Measurements from ENCODE around the gene IMPDH2.

The IMPDH2 gene

GRCh38 chr3:49005303-49005680, 23.9 kb downstream of the IMPDH2 start:
- no peak for DNase-seq

- DNase-seq: no peak
These were observed 24.6 kb downstream of the IMPDH2 start for GRCh38 chr3:49004352-49005302.

- DNase-seq: no peak
These were observed 28.0 kb downstream of the IMPDH2 start for GRCh38 chr3:49001155-49001554.

GRCh38 chr3:48999085-48999858, 29.9 kb downstream of the IMPDH2 start:
- DNase-seq: no peak

- no peak for DNase-seq
These were observed 31.2 kb downstream of the IMPDH2 start for GRCh38 chr3:48997714-48998637.

GRCh38 chr3:48997102-48997635, 32.0 kb downstream of the IMPDH2 start:
- no peak for DNase-seq

GRCh38 chr3:48996640-48997039, 32.6 kb downstream of the IMPDH2 start:
- no peak for DNase-seq

GRCh38 chr3:48993834-48994233, 35.4 kb downstream of the IMPDH2 start:
- DNase-seq: peak; percentile 35 to 43

GRCh38 chr3:48991851-48992545, 37.2 kb downstream of the IMPDH2 start:
- DNase-seq: no peak

GRCh38 chr3:48990636-48991469, 38.3 kb downstream of the IMPDH2 start:
- DNase-seq: no peak

- DNase-seq: peak; percentile 81 to 87
These were observed 39.2 kb downstream of the IMPDH2 start, which contains the start of gene P4HTM for GRCh38 chr3:48989796-48990635. TSS of gene P4HTM (plus strand) at chr3:48990241. CDS start at chr3:48990257, 16 bp downstream.

GRCh38 chr3:48989126-48989795, 39.9 kb downstream of the IMPDH2 start:
- DNase-seq: no peak

- DNase-seq: no peak
These were observed 43.3 kb downstream of the IMPDH2 start for GRCh38 chr3:48985831-48986376.

GRCh38 chr3:48984663-48985062, 44.5 kb downstream of the IMPDH2 start:
- peak; percentile 18 to 48 for DNase-seq

GRCh38 chr3:48983096-48983495, 46.1 kb downstream of the IMPDH2 start:
- no peak for DNase-seq

GRCh38 chr3:48982686-48983085, 46.5 kb downstream of the IMPDH2 start:
- DNase-seq: no peak

GRCh38 chr3:48982016-48982415, 47.2 kb downstream of the IMPDH2 start:
- DNase-seq: no peak

- DNase-seq: no peak
These were observed 48.9 kb downstream of the IMPDH2 start for GRCh38 chr3:48980295-48980694.

- no peak for DNase-seq
These were observed 49.7 kb downstream of the IMPDH2 start for GRCh38 chr3:48979451-48979850.

Data from Kasumi-1 (cell line).